ENCODE data around the gene DSCAM.

The DSCAM gene

DNA sequence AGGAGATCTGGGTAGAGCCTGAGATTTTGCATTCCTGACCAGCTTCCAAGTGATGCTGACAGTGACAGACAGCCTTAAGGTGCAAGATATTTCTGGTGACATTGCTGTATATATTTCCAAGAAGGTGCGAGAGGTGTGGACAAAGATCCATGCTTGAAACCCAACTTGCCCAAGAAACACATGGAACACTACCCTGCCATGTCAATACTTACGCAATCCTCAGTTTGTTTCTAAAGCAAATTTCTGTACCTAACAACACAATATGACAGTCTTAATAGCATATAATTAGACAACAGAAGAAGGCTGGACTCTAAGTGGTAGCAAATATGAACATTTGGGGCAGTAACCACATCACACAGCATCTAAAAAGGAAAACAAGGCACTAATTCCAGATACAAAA lies 260.4 kb downstream of the DSCAM start:
- TF ChIP-seq CTCF (IDR thresholded peaks at IDR 0.05): no peak

- no peak for TF ChIP-seq CTCF (IDR thresholded peaks at IDR 0.05)
Measured at GRCh38 chr21:40577285-40578043, 269.5 kb downstream of the DSCAM start.

GRCh38 chr21:40575976-40576375 lies 271.0 kb downstream of the DSCAM start:
- TF ChIP-seq CTCF (IDR thresholded peaks at IDR 0.05): no peak

DNA sequence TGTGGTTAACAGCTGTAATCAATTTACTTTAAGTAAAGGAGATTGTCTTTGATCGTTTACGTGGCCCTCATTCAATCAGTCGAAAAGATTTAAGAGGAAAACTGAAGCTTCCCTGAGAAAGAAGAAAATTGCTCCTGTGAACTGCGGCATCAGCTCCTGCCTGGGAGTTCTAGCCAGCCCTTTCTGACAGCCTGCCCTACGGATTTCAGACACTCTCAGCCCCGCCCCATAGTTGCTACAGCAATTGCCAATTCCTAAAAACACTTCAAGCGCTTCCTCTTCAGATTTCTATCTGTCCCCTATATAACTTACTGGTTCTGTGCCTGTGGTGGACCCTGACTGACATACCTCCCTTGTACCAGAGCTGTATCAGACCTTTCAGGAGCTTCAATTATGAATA lies 277.6 kb downstream of the DSCAM start:
- no peak for TF ChIP-seq CTCF (IDR thresholded peaks at IDR 0.05)

GRCh38 chr21:40568807-40569206 lies 278.2 kb downstream of the DSCAM start:
- TF ChIP-seq CTCF (IDR thresholded peaks at IDR 0.05): no peak

GRCh38 chr21:40567501-40567900 lies 279.5 kb downstream of the DSCAM start:
- TF ChIP-seq CTCF (IDR thresholded peaks at IDR 0.05): no peak

DNA sequence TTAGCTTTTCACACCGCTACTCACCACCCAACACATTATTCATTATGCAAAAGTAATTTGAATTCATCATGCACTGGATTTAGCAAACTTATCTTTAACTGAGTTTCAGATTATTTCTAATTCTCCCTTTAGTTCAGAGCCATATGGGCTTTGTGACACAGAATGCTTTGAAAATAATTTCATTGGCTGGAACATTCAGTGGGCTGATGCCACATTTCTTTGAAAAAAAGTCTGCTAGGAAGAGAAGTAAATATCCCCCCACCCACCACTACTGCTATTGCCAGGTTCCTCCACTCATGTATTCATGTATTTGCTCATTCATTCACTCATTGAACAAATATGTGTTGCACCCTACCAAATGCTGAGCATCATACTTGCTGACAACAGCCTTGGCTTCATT lies 280.5 kb downstream of the DSCAM start:
- no peak for TF ChIP-seq CTCF (IDR thresholded peaks at IDR 0.05)

DNA sequence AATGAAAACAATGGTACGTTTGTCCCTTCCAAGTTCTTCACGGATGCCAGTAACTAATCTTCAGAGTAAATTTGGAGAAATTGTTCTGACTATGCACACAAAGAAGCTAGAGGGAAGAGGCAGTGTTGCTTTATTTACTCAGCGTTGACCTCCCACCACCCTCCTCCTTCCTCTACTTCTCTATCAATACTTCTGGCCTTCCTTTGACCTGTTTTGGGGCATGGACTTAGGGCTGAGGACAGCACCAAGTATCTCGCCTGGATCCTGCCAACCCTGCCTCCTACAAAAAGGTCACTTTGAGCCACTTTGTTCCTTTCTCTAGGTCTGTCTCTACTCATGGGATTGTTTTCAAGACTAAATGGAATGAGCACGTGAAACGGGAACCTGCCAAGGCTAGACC lies 282.6 kb downstream of the DSCAM start:
- TF ChIP-seq CTCF (IDR thresholded peaks at IDR 0.05): no peak
